Dendritic cell treated with granulocyte-macrophage colony-stimulating factor and Interleukin-4, amounts not matched to agents 40 ng/mL and 50 ng/mL, for 4 days (primary cell): ENCODE measurements around the gene AFMID.

Source experiments
- H3K27ac Mint-ChIP-seq: one replicate; pipeline ENCODE4 v1.8.0; 2022; ENCODE audit warnings: mild to moderate bottlenecking, mixed read lengths
- H3K27me3 Mint-ChIP-seq: one replicate; pipeline ENCODE4 v1.8.0; 2022; ENCODE audit warnings: mild to moderate bottlenecking, mixed read lengths
- H3K36me3 Mint-ChIP-seq: one replicate; pipeline ENCODE4 v1.8.0; 2022; ENCODE audit warnings: low read depth, mixed read lengths
- H3K4me1 Mint-ChIP-seq: one replicate; pipeline ENCODE4 v1.8.0; 2022; ENCODE audit warnings: low read depth, mixed read lengths
- H3K4me3 Mint-ChIP-seq: one replicate; pipeline ENCODE4 v1.8.0; 2022; ENCODE audit warnings: mild to moderate bottlenecking, moderate library complexity, mixed read lengths
- H3K9me3 Mint-ChIP-seq: one replicate; pipeline ENCODE4 v1.8.0; 2022; ENCODE audit warnings: mixed read lengths
- intact Hi-C: fragments of 100-400 bp; cut with micrococcal nuclease; formaldehyde crosslinking; loops from one replicate; pipeline ENCODE4 v1.15.0; 2022

Gene AFMID

GRCh38 chr17:78210111-78210510, 22.9 kb downstream of the AFMID start:
- no peak overlapping the region for H3K4me3 Mint-ChIP-seq
- intact Hi-C loops, result no loop called here
- H3K27me3 Mint-ChIP-seq, result no peaks in the 10 kb centered on the region
- H3K27ac Mint-ChIP-seq, result no peak overlapping the region
- peaks cover 25% of the 10 kb centered on the region for H3K4me1 Mint-ChIP-seq
- no peaks in the 10 kb centered on the region for H3K9me3 Mint-ChIP-seq
- peaks cover 24% of the 10 kb centered on the region for H3K36me3 Mint-ChIP-seq

DNA sequence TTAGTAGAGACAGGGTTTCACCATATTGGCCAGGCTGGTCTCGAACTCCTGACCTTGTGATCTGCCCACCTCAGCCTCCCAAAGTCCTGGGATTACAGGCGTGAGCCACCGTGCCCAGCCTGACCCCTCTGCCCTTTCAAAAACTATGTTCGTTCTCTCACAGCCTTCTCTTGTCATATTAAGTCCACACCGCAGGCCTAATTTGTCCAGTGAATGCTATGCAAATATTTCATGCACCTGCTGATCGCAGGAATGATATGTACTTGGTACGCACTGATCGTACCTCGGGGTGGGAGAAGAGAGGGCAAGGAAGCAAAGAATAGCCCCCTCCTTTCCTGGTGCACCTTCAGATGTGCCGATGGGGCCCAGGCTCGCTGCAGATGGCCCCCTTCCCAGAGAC, 23.9 kb downstream of the AFMID start:
- Mint-ChIP-seq H3K4me3 (no peak overlapping the region), H3K27ac (no peak overlapping the region), H3K9me3 (no peaks in the 10 kb centered on the region), H3K36me3 (peaks cover 15% of the 10 kb centered on the region), H3K27me3 (no peaks in the 10 kb centered on the region), H3K4me1 (peaks cover 25% of the 10 kb centered on the region)
- intact Hi-C loops, result no loop called here

DNA sequence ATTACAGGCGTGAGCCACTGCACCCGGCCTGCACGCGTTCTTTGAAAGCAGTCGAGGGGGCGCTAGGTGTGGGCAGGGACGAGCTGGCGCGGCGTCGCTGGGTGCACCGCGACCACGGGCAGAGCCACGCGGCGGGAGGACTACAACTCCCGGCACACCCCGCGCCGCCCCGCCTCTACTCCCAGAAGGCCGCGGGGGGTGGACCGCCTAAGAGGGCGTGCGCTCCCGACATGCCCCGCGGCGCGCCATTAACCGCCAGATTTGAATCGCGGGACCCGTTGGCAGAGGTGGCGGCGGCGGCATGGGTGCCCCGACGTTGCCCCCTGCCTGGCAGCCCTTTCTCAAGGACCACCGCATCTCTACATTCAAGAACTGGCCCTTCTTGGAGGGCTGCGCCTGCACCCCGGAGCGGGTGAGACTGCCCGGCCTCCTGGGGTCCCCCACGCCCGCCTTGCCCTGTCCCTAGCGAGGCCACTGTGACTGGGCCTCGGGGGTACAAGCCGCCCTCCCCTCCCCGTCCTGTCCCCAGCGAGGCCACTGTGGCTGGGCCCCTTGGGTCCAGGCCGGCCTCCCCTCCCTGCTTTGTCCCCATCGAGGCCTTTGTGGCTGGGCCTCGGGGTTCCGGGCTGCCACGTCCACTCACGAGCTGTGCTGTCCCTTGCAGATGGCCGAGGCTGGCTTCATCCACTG, 27.0 kb downstream of the AFMID start, which contains the start of gene BIRC5:
Gene BIRC5, plus strand, starts transcription at position 238 of the 690 bp plus-strand sequence. Its CDS starts 64 bp downstream, at position 302.
- H3K9me3 Mint-ChIP-seq, result no peaks in the 10 kb centered on the region
- no peaks in the 10 kb centered on the region for H3K27me3 Mint-ChIP-seq
- intact Hi-C loops, result no loop called here
- H3K4me3 Mint-ChIP-seq, result peak within 1 kb of the TSS; percentile 66
- no peaks in the 10 kb centered on the region for H3K36me3 Mint-ChIP-seq
- peaks cover 17% of the 10 kb centered on the region for H3K4me1 Mint-ChIP-seq
- no peak within 1 kb of the TSS for H3K27ac Mint-ChIP-seq

DNA sequence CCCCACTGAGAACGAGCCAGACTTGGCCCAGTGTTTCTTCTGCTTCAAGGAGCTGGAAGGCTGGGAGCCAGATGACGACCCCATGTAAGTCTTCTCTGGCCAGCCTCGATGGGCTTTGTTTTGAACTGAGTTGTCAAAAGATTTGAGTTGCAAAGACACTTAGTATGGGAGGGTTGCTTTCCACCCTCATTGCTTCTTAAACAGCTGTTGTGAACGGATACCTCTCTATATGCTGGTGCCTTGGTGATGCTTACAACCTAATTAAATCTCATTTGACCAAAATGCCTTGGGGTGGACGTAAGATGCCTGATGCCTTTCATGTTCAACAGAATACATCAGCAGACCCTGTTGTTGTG, 27.5 kb downstream of the AFMID start:
- no peaks in the 10 kb centered on the region for H3K27me3 Mint-ChIP-seq
- intact Hi-C loops, result no loop called here
- peak overlapping the region; percentile 66 for H3K4me3 Mint-ChIP-seq
- H3K4me1 Mint-ChIP-seq, result peaks cover 17% of the 10 kb centered on the region
- no peaks in the 10 kb centered on the region for H3K9me3 Mint-ChIP-seq
- no peak overlapping the region for H3K27ac Mint-ChIP-seq
- no peaks in the 10 kb centered on the region for H3K36me3 Mint-ChIP-seq

DNA sequence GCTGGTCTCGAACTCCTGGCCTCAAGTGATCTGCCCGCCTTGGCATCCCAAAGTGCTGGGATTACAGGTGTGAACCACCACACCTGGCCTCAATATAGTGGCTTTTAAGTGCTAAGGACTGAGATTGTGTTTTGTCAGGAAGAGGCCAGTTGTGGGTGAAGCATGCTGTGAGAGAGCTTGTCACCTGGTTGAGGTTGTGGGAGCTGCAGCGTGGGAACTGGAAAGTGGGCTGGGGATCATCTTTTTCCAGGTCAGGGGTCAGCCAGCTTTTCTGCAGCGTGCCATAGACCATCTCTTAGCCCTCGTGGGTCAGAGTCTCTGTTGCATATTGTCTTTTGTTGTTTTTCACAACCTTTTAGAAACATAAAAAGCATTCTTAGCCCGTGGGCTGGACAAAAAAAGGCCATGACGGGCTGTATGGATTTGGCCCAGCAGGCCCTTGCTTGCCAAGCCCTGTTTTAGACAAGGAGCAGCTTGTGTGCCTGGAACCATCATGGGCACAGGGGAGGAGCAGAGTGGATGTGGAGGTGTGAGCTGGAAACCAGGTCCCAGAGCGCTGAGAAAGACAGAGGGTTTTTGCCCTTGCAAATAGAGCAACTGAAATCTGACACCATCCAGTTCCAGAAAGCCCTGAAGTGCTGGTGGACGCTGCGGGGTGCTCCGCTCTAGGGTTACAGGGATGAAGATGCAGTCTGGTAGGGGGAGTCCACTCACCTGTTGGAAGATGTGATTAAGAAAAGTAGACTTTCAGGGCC, 32.4 kb downstream of the AFMID start:
- Mint-ChIP-seq H3K36me3 (peaks cover 8% of the 10 kb centered on the region), H3K4me3 (no peak overlapping the region), H3K27me3 (no peaks in the 10 kb centered on the region), H3K9me3 (no peaks in the 10 kb centered on the region), H3K4me1 (peaks cover 3% of the 10 kb centered on the region), H3K27ac (no peak overlapping the region)
- intact Hi-C loops, result no loop called here

- Mint-ChIP-seq H3K4me1 (peaks cover 19% of the 10 kb centered on the region), H3K27ac (no peak overlapping the region), H3K4me3 (no peak overlapping the region), H3K27me3 (peaks cover 16% of the 10 kb centered on the region), H3K9me3 (no peaks in the 10 kb centered on the region), H3K36me3 (peaks cover 8% of the 10 kb centered on the region)
- intact Hi-C loops, result no loop called here
Observed at GRCh38 chr17:78223061-78223460, 35.9 kb downstream of the AFMID start.

DNA sequence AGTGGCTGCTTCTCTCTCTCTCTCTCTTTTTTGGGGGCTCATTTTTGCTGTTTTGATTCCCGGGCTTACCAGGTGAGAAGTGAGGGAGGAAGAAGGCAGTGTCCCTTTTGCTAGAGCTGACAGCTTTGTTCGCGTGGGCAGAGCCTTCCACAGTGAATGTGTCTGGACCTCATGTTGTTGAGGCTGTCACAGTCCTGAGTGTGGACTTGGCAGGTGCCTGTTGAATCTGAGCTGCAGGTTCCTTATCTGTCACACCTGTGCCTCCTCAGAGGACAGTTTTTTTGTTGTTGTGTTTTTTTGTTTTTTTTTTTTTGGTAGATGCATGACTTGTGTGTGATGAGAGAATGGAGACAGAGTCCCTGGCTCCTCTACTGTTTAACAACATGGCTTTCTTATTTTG, 36.6 kb downstream of the AFMID start:
- Mint-ChIP-seq H3K36me3 (peaks cover 8% of the 10 kb centered on the region), H3K27ac (no peak overlapping the region), H3K9me3 (no peaks in the 10 kb centered on the region), H3K4me3 (no peak overlapping the region), H3K4me1 (peaks cover 19% of the 10 kb centered on the region), H3K27me3 (peaks cover 21% of the 10 kb centered on the region)
- intact Hi-C loops, result no loop called here

DNA sequence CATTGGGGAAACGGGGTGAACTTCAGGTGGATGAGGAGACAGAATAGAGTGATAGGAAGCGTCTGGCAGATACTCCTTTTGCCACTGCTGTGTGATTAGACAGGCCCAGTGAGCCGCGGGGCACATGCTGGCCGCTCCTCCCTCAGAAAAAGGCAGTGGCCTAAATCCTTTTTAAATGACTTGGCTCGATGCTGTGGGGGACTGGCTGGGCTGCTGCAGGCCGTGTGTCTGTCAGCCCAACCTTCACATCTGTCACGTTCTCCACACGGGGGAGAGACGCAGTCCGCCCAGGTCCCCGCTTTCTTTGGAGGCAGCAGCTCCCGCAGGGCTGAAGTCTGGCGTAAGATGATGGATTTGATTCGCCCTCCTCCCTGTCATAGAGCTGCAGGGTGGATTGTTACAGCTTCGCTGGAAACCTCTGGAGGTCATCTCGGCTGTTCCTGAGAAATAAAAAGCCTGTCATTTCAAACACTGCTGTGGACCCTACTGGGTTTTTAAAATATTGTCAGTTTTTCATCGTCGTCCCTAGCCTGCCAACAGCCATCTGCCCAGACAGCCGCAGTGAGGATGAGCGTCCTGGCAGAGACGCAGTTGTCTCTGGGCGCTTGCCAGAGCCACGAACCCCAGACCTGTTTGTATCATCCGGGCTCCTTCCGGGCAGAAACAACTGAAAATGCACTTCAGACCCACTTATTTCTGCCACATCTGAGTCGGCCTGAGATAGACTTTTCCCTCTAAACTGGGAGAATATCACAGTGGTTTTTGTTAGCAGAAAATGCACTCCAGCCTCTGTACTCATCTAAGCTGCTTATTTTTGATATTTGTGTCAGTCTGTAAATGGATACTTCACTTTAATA, 37.3 kb downstream of the AFMID start:
- Mint-ChIP-seq H3K4me1 (peaks cover 19% of the 10 kb centered on the region), H3K27me3 (peaks cover 28% of the 10 kb centered on the region), H3K4me3 (no peak overlapping the region), H3K36me3 (peaks cover 8% of the 10 kb centered on the region), H3K27ac (no peak overlapping the region), H3K9me3 (no peaks in the 10 kb centered on the region)
- intact Hi-C loops, result no loop called here

GRCh38 chr17:78225088-78225865, 38.1 kb downstream of the AFMID start:
- H3K9me3 Mint-ChIP-seq, result no peaks in the 10 kb centered on the region
- no peak overlapping the region for H3K27ac Mint-ChIP-seq
- peaks cover 36% of the 10 kb centered on the region for H3K27me3 Mint-ChIP-seq
- no peak overlapping the region for H3K4me3 Mint-ChIP-seq
- intact Hi-C loops, result no loop called here
- H3K4me1 Mint-ChIP-seq, result peaks cover 19% of the 10 kb centered on the region
- H3K36me3 Mint-ChIP-seq, result peaks cover 8% of the 10 kb centered on the region

GRCh38 chr17:78226055-78226758, 39.0 kb downstream of the AFMID start:
- Mint-ChIP-seq H3K27ac (no peak overlapping the region), H3K4me3 (no peak overlapping the region)
- intact Hi-C loops, result no loop called here

GRCh38 chr17:78226759-78227454, 39.7 kb downstream of the AFMID start:
- Mint-ChIP-seq H3K4me1 (peaks cover 21% of the 10 kb centered on the region), H3K27me3 (peaks cover 51% of the 10 kb centered on the region), H3K36me3 (peaks cover 8% of the 10 kb centered on the region), H3K4me3 (no peak overlapping the region), H3K9me3 (no peaks in the 10 kb centered on the region), H3K27ac (no peak overlapping the region)
- intact Hi-C loops, result no loop called here

More at GRCh38 chr17:78226055-78226758, 39.0 kb downstream of the AFMID start:
- Mint-ChIP-seq H3K27me3 (peaks cover 45% of the 10 kb centered on the region), H3K4me1 (peaks cover 19% of the 10 kb centered on the region), H3K36me3 (peaks cover 8% of the 10 kb centered on the region), H3K9me3 (no peaks in the 10 kb centered on the region)

DNA sequence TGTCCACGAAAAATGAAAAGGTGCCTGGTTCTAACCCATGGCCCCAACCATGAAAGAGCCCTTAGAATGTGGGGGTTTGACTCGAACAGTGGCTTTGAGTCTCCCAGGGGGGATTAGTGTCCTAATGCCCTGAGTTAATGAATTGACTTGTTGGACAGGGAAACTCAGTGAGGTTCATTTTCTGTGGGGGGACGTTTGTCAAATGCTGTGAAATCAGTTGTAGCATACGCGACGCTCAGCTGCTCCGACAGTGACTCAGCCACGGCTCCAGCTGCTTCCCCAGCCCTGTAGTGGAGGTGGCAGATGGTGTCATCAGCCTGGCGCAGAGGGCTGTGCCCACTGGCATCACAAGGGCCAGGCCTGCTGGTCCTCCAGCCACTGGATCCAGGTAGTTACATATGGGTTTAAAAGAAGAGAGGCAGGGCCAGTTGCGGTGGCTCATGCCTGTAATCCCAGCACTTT, 40.3 kb downstream of the AFMID start:
- Mint-ChIP-seq H3K27me3 (peaks cover 57% of the 10 kb centered on the region), H3K36me3 (peaks cover 8% of the 10 kb centered on the region), H3K4me3 (no peak overlapping the region), H3K4me1 (peaks cover 27% of the 10 kb centered on the region), H3K27ac (no peak overlapping the region), H3K9me3 (no peaks in the 10 kb centered on the region)
- intact Hi-C loops, result no loop called here
